HUES6 (cell line): Measurements from ENCODE around the gene SHE.

Experiments
- H3K27ac ChIP-seq: 2 replicates; pipeline ENCODE4 v1.7.0; 2013; ENCODE audit warnings: low read depth, mild to moderate bottlenecking, low read length, inconsistent platforms
- H3K27me3 ChIP-seq: 2 replicates; pipeline ENCODE4 v1.6.1; 2013; ENCODE audit warnings: low read length; ENCODE audit not compliant: control insufficient read depth, insufficient read depth
- H3K36me3 ChIP-seq: 2 replicates; pipeline ENCODE4 v1.6.1; 2013; ENCODE audit warnings: low read length; ENCODE audit not compliant: control insufficient read depth, insufficient read depth
- H3K4me1 ChIP-seq: 2 replicates; pipeline ENCODE4 v1.6.1; 2013; ENCODE audit warnings: low read length; ENCODE audit not compliant: control insufficient read depth, insufficient read depth
- H3K4me3 ChIP-seq: 2 replicates; pipeline ENCODE4 v1.5.1; 2013; ENCODE audit warnings: low read depth, low read length
- H3K9ac ChIP-seq: one replicate; pipeline ENCODE4 v1.6.1; 2013; ENCODE audit warnings: mild to moderate bottlenecking, low read length
- H3K9me3 ChIP-seq: 2 replicates; pipeline ENCODE4 v1.6.1; 2013; ENCODE audit warnings: low read depth, low read length; ENCODE audit not compliant: control insufficient read depth, insufficient read depth

SHE gene

DNA sequence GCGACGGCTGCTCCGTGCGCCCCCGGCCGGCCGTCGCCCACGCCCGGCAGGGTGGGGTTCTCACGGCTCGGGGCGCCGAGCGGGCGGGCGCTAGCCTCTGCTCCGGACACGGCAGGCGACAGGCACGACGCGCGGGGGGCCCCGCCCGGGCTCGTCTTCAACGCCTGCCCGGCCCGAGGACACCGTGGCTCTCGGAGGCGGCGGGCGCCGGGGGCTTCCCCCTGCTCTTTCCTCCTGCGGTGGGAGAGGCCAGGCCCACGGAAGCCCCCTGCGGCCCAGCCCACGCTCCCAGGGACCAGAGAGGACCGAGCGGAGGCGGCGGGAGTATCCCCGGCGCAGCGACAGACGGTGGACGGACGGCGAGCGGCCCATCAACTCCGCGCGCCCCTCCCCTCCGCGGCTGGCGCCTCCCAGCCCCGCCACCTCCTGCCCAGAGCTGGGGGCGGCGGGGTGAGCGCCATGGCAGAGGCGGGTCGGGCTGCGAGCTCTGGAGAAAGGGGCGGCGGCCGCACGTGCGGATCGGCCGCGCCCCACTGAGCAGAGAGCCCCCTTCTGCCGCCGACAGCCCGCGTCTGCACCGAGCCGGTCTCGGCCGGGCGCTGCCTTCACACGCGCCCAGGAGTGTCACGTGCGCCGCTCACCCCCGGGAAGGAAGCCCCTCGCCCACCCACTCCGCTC lies at the start of gene SHE, which contains the start of gene TDRD10:
SHE (minus strand) TSS at position 347 of the 678 bp plus-strand sequence. CDS start 386 bp downstream, outside the sequence.
TDRD10 (plus strand) TSS at position 154 of the 678 bp plus-strand sequence. CDS start 4,685 bp downstream, outside the sequence.
- H3K4me3 ChIP-seq, result peak within 1 kb of the TSS; percentile 46
- peaks cover 4% of the 10 kb centered on the region for H3K9me3 ChIP-seq
- no peak within 1 kb of the TSS for H3K27ac ChIP-seq
- peaks cover 82% of the 10 kb centered on the region for H3K27me3 ChIP-seq
- peak within 1 kb of the TSS; percentile 17 for H3K9ac ChIP-seq
- no peaks in the 10 kb centered on the region for H3K36me3 ChIP-seq
- 0 out of 2 replicates have a peak, but pooled peaks cover 2% of the 10 kb centered on the region for H3K4me1 ChIP-seq

DNA sequence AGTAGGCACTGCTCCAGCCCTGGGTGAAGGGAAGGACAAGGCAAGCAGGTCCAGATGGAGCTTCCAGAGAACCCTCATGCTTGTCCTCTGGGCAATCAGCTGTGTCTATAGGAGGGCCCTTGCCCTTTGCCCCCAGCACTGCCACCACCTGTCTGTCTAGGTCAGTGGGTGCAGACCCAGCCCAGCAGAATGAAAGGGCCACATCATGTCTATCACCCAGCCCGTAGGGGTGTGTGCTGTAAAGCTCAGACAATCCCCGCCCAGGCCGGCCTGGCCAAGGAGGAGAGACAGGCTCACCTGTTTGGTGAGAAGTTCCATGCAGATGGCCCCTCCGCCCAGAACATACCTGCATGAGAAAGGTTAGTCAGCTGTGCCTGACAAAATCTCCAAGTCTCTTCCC lies 49.3 kb upstream of the SHE start:
- Histone ChIP-seq H3K27ac (no peak overlapping the region), H3K36me3 (peaks cover 77% of the 10 kb centered on the region), H3K4me1 (peaks cover 5% of the 10 kb centered on the region), H3K9me3 (no peaks in the 10 kb centered on the region), H3K27me3 (no peaks in the 10 kb centered on the region), H3K4me3 (no peak overlapping the region), H3K9ac (no peak overlapping the region)

DNA sequence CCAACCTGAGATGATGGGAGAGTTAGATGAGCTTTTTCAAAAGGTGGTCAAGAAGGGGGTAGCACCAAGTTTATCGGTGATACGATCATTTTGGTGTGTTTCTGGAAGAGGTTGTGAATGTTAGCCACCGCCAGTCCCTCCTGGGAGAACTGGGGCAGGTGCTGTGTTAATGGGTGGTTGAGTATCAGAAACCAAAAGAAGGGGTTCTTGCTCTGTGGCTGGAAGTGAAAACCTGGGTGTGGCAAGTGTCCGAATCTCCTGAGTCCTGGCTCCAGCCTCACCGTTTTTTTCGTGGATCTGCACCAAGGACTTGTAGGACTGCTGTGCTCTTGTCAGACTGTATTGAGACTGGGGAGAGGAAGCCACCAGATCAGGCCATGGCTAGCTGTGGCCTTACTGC lies 48.4 kb upstream of the SHE start:
- Histone ChIP-seq H3K27ac (no peak overlapping the region), H3K27me3 (no peaks in the 10 kb centered on the region), H3K4me3 (no peak overlapping the region), H3K36me3 (peaks cover 72% of the 10 kb centered on the region), H3K9ac (no peak overlapping the region), H3K9me3 (no peaks in the 10 kb centered on the region), H3K4me1 (no peaks in the 10 kb centered on the region)

DNA sequence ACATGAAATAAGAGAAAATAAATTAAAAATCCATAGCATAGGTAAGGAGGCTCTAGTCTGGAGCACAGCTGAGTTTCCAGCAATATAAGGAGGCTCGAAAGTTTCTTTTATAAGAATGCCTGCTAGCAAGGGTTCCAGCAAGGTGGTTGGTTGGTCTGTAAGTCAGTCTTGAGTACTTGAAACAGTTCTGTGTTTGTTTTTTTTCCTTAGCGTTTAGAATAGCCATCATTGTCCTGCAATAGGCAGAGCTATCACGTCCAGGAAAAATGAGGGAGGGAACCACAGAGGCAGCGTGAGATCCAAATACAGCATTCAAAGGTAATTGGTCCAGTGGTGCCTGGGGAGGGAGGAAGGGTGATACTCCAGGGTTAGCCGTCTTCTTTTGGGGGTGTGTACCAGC lies 47.9 kb upstream of the SHE start:
- Histone ChIP-seq H3K9ac (no peak overlapping the region), H3K4me3 (no peak overlapping the region), H3K9me3 (no peaks in the 10 kb centered on the region), H3K27me3 (no peaks in the 10 kb centered on the region), H3K27ac (no peak overlapping the region), H3K4me1 (no peaks in the 10 kb centered on the region), H3K36me3 (peaks cover 66% of the 10 kb centered on the region)

DNA sequence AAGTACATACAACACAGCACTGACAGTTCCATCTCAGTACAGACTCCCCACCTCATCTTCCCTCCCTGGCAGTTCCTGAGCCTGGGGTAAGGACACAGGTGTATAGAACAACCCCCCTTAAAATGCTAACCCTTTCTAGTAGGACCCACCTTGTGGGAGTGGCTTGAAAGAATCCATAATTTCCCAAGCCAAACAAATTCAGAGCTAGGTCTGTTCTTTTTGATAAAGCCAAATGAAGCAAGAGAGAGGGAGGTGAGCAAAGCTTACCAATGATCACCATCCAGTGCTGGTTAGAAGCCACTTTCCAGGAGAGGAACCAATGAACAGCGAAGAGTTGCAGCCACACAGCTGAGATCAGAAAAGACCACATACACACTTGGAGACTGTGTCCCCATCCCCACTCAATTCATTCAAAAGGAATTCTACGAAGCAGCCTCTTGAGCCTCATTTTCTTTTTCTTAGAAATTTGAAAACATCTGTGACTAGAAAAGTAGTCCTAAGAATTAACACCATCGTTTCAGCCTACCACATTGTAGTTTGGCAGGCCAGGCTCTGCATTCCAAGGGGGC lies 47.1 kb upstream of the SHE start:
- no peak overlapping the region for H3K27ac ChIP-seq
- H3K9ac ChIP-seq, result no peak overlapping the region
- H3K36me3 ChIP-seq, result peaks cover 58% of the 10 kb centered on the region
- H3K4me1 ChIP-seq, result no peaks in the 10 kb centered on the region
- no peak overlapping the region for H3K4me3 ChIP-seq
- no peaks in the 10 kb centered on the region for H3K27me3 ChIP-seq
- no peaks in the 10 kb centered on the region for H3K9me3 ChIP-seq

DNA sequence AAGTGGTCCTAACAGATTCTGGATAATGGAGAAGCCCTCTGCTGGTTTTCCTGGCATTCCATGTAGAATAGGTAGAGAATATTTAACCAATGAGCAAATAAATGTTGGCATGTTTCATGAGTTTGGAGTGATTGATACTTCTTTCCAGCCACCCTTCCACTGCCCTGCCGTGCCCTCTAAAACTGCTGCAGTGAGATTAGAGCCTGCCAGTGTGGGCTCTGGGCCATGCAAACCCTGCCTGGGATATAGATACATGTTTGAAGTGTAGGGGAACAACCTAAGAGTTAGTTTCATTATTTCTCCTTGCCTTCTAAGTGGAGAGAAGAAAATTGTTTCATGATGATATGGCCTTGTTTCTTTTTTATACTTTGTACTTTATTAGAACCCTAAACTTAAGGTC lies 45.8 kb upstream of the SHE start:
- Histone ChIP-seq H3K36me3 (peaks cover 45% of the 10 kb centered on the region), H3K9me3 (no peaks in the 10 kb centered on the region), H3K4me1 (no peaks in the 10 kb centered on the region), H3K27ac (no peak overlapping the region), H3K27me3 (no peaks in the 10 kb centered on the region), H3K4me3 (no peak overlapping the region), H3K9ac (no peak overlapping the region)

DNA sequence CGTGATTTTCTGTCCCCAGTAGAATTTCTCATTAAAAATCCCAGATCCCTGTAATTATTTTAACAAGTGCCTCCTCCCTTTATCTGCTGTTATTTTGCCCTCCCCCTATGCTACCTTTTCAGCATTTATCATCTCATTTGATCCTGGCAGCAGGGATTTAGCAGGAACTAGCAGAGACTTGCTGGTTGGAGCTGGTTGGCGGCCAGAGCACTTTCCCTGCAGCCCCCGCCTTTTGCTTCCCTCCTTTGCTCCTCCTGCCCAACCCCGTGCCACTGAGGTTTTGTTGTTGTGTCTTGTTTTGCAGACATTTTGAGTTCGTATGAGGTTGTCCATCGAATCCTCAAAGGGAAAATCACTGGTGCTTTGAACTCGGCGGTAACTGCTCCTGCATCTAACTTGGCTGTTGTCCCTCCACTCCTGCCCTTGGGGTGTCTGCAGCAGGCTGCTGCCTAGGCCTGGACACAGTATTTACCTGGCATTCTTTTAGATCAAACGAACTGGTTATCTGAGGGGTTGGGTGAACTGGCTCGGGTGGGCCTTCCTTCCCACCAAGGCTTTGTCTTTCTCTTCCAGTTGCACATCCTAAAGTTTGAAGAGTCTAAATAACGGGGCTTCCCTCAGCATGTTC lies 45.0 kb upstream of the SHE start:
- Histone ChIP-seq H3K9me3 (no peaks in the 10 kb centered on the region), H3K27ac (no peak overlapping the region), H3K9ac (no peak overlapping the region), H3K27me3 (no peaks in the 10 kb centered on the region), H3K4me1 (no peaks in the 10 kb centered on the region), H3K4me3 (no peak overlapping the region), H3K36me3 (peaks cover 37% of the 10 kb centered on the region)

DNA sequence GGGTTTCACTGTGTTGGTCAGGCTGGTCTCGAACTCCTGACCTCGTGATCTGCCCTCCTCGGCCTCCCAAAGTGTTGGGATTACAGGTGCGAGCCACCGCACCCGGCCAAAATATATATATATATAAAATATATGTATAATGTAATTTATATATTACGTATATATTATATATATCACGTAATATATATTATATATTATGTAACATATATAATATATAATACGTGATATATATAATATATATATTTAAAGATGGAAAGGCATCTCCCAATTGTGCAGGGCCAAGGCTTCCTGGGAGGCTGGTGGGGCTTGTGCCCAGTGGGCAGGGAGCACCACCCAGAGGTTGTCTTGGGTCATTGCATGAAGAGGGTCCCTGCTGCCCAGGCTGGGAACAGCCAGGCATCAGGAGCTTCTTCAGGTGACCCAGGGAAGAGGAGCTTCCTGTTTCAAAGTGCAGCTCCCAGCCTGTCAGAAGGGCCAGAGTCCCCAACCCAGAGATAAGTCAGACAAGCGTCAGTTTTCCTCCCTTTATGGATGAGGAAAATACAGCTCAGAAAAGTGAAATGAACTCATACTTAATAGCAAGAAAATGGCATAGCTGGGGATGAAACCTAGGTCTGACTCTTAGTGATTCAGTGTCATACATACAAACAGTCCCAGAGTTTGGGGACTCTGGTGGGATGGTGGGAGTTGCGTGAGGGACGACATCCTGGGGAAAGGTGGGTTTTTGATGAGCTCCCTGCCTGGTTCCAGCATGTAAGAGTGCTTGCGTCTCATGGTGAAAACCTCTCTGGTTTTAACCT lies 44.3 kb upstream of the SHE start:
- no peak overlapping the region for H3K4me3 ChIP-seq
- peaks cover 30% of the 10 kb centered on the region for H3K36me3 ChIP-seq
- no peaks in the 10 kb centered on the region for H3K9me3 ChIP-seq
- H3K27ac ChIP-seq, result no peak overlapping the region
- H3K4me1 ChIP-seq, result no peaks in the 10 kb centered on the region
- no peak overlapping the region for H3K9ac ChIP-seq
- no peaks in the 10 kb centered on the region for H3K27me3 ChIP-seq

DNA sequence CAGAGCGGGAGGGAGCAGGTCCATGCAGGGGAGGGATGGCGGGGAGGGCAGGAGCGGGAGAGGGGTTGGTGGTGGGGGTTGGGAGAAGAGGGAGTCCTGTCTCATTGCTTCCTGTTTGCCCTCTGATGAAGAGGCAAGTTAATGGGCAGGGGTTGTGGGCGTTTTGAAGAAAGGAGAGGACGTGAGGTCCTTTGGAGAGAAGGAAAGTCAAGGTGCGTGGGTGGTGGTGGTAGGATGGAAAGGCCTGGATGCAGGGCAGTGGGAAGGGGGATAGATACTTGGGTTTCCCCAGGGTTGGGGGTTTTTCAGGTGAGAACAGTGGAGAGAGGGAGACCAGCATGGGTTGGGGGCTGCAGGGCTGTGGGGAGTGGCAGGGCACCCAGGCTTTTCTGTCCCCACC lies 39.0 kb upstream of the SHE start:
- Histone ChIP-seq H3K27me3 (no peaks in the 10 kb centered on the region), H3K4me3 (no peak overlapping the region), H3K4me1 (peaks cover 3% of the 10 kb centered on the region; the same call in 1 of the 2 replicates), H3K36me3 (no peaks in the 10 kb centered on the region), H3K9me3 (no peaks in the 10 kb centered on the region), H3K27ac (no peak overlapping the region), H3K9ac (no peak overlapping the region)

DNA sequence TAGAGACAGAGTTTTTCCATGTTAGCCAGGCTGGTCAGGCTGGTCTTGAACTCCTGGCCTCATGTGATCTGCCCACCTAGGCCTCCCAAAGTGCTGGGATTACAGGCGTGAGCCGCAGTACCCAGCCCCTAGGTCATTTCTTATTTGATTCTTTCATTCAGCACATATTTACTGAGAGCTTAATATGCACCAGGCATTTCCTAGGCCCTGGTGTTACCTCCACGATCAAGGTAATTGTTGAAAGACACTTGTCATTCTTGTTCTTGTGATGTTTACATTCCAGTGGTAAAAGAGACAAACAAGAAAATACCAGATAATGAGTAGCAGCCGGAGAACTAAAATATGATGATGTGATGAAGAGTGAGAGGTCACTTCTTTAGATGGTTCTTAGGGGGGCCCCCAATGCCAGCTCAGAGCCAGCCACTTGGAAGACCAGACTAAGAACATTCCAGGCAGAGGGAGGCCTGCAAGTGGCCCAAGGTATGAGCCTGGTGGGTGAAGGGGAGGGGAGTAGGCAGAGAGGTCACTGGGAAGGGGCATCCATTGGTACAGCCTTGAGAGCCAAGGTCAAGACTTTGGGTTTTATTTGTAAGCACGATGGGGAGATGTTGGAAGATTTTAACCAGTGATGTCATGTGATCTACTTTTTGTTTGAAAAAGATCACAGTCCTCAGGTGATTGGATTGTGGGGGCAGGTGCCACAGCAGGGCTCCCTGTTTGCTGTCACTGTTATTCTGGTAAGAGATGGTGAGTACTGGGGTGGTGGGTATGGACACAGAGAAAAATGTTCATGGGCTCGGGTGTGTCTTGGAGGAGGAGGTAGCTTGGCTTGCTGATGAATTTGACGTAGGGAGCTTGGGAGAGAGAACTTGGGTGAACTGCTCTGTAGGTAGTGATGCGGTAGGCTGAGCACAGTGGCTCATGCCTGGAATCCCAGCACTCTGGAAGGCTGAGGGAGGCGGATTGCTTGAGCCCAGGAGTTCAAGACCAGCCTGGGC lies 37.6 kb upstream of the SHE start:
- no peak overlapping the region for H3K4me3 ChIP-seq
- H3K9me3 ChIP-seq, result no peaks in the 10 kb centered on the region
- peaks cover 3% of the 10 kb centered on the region; the same call in 1 of the 2 replicates for H3K4me1 ChIP-seq
- no peaks in the 10 kb centered on the region for H3K36me3 ChIP-seq
- H3K27me3 ChIP-seq, result no peaks in the 10 kb centered on the region
- no peak overlapping the region for H3K27ac ChIP-seq
- H3K9ac ChIP-seq, result no peak overlapping the region
